Fibroblast of skin of abdomen (primary cell): ENCODE data around the gene CDC42BPA. TPM values are rescaled to one million over a fixed set of nuclear protein-coding genes. Genes with fewer than 3 reads are reported as not detected.
"Not testable (repeated sequence)": the region's sequence is repeated elsewhere in the genome, so short reads cannot be mapped to it uniquely, and the experiment has no call there.

Source experiments
- DNase-seq: peaks from one replicate; pipeline ENCODE4 v3.0.0-alpha.2; 2013
- polyA plus RNA-seq, 2 experiments: library from polyadenylated mRNA; unstranded; fragments of 120-200 nt; gene quantifications; one replicate each; pipeline ENCODE4 v1.2.1, GENCODE V29; 2013; ENCODE audit not compliant: insufficient read length in 2 of 2

CDC42BPA gene, protein sequence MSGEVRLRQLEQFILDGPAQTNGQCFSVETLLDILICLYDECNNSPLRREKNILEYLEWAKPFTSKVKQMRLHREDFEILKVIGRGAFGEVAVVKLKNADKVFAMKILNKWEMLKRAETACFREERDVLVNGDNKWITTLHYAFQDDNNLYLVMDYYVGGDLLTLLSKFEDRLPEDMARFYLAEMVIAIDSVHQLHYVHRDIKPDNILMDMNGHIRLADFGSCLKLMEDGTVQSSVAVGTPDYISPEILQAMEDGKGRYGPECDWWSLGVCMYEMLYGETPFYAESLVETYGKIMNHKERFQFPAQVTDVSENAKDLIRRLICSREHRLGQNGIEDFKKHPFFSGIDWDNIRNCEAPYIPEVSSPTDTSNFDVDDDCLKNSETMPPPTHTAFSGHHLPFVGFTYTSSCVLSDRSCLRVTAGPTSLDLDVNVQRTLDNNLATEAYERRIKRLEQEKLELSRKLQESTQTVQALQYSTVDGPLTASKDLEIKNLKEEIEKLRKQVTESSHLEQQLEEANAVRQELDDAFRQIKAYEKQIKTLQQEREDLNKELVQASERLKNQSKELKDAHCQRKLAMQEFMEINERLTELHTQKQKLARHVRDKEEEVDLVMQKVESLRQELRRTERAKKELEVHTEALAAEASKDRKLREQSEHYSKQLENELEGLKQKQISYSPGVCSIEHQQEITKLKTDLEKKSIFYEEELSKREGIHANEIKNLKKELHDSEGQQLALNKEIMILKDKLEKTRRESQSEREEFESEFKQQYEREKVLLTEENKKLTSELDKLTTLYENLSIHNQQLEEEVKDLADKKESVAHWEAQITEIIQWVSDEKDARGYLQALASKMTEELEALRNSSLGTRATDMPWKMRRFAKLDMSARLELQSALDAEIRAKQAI (N-terminal part only)
- polyA plus RNA-seq (2013, experiment 1 of 2; ENCODE audit: insufficient read length), result 37.2 TPM
- polyA plus RNA-seq (2013, experiment 2 of 2; ENCODE audit: insufficient read length), result 34.6 TPM

DNA sequence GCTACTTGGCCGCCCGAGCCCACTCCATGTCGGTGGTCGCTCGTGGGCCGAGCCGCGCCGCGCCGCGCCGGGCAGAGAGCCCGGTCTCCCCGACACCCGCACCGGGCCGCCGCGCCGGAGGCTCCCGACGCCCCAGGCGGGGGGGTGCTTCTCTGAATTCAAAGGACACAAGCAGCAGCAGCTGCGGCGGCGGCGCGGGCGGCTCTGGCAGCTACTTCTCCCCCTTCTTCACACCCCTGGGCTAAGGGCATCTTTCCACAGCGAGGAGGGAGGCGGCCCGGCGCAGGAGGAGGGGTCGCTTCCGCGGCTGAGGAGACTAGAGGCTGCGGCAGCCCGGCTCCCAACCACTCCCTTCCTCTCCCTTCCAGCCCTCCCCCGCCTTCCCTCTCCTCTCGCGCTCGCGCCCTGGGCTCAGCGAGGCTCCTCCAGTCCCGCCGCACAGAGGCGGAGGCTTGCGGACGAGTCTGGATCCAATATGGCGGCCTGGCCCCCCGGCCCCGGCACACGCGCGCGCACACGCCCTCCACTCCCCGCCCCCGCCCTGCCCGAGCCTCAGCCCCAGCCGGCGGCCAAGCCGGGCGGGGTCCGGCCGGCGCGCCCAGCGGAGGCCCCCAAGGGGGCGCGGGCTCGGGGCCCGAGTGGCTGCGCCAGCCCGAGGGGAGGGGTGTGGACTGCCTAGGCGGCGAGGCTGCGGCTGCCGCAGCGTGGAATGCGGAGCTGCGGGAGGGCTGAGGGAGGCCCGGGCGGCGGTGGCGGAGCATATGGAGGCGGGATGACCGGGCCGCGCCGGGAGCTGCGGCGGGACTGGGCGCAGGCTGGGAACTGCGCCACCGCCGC, at the start of gene CDC42BPA:
TSS of gene CDC42BPA (minus strand) at position 477 of the 837 bp plus-strand sequence. CDS start 1,310 bp downstream, outside the sequence.
- peak; percentile 94 for DNase-seq

DNA sequence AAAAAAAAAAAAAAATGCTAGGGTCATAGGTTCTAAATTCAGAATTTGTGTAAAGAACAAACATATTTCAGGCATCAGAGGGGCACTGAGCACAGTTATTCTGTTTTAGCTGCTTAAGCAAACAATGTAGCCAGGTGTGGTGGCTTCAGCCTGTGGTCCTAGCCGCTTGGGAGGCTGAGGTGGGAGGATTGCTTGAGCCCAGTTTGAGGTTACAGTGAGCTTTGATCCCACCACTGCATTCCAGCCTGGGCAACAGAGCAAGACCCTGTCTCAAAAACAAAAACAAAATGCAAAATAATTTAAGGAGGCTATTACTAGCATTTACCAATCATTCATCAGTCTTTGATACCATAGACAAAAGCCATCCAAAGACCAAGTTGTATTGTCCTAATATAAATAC, 49.7 kb upstream of the CDC42BPA start:
- no peak for DNase-seq

DNA sequence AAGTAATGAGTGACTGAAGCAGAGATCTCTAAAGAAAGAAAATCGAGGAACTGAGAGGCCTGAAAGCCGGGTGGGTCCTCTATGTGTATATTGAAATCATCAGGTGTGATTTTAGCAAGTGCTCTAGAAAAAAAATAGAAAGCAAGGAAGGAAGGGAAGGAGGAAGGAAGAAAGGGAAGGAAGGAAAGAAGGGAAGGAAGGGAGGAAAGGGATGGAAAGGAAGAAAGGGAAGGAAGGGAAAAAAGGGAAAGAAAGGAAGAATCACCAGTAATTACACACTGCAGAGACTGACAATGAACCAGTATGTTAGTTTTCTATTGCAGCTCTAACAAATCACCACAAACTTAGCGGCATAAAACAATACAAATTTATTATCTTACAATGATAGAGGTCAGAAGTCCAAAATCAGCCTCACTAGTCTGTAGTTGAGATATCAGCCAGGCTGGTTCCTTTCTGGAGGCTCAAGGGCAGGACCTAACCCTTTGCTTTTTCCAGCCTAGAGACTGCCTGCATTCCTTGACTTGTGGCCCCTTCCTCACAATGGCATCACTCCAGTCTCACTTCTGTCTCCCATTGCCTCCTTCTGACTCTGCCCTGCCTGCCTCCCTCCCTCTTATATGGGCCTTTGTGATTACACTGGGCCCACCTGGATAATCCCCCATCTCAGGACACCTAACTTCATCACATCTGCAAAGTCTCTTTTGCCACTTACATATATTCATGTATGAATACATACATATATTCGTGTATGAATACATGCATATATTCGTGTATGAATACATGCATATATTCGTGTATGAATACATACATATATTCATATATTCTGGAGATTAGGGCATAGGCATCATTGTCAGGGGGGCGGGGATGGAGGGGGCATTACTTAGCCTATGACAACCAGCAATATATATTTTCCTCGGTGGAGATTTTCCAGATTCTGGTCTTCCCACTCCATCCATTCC, 47.5 kb upstream of the CDC42BPA start:
- no peak for DNase-seq

DNA sequence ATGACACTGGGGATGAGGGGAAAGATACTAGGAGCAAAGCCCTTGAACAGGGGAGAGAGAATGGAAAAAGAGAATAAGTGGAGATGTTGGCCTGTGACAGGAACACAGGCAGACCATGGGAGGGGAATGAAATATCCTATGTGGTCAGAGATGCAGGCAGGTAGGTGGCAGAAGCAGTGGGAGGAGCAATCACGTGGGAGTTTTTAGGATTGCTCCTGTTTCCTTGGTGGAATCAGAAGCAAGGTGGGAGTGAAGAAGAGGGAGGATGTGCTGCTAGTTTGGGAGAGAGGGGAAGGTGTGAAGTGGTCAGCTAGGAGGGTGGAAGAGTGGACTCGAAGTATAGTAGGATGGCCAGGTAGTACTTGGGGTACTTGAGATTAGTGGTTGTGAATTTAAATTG, 46.4 kb upstream of the CDC42BPA start:
- DNase-seq, result no peak

DNA sequence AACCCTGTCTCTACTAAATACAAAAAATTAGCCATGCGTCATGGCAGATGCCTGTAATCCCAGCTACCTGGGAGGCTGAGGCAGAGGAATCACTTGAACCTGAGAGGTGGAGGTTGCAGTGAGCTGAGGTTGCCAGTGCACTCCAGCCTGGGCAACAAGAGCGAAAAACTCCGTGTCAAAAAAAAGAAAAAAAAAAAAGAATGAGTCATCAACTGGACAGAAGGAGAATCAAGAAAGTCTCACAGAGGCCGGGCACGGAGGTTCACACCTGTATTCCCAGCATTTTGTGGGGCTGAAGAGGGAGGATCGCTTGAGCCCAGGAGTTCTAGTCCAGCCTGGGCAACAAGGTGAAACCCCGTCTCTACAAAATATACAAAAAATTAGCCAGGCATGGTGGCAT, 45.5 kb upstream of the CDC42BPA start:
- DNase-seq, result no peak

DNA sequence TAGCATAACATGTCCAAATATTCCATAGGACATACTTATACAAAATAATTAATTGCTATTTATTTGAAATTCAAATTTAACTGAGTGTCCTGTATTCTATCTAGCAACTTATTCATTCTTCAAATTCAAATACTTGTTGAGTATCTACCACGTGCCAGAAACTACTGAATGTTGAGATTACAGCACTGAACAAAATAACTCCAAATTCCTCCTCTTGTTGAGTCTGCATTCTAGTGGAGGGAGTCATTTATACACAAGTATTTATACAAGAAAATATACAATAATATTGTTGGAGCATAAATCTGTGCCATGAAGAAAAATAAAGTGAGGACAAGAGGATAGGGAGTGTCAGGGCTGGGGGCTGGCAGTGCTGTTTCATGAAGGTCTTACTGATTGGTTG, 43.7 kb upstream of the CDC42BPA start:
- DNase-seq, result no peak

DNA sequence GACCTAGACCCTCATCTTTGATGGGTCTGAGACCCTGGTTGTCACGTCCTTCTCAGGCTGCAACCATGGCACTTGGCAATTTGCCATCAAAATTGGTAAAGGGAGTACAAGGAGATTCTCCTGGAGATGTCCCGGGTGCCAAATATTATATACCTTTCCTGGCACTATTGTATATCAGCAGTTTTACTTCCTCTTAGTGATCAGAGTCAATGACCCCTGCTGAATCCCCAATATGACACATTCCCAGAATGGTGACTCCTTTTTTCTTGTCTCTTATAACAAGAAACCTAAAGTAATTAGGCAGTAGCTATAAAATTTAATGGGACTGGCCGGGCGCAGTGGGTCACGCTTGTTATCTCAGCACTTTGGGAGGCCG, 39.6 kb upstream of the CDC42BPA start:
- DNase-seq, result no peak

DNA sequence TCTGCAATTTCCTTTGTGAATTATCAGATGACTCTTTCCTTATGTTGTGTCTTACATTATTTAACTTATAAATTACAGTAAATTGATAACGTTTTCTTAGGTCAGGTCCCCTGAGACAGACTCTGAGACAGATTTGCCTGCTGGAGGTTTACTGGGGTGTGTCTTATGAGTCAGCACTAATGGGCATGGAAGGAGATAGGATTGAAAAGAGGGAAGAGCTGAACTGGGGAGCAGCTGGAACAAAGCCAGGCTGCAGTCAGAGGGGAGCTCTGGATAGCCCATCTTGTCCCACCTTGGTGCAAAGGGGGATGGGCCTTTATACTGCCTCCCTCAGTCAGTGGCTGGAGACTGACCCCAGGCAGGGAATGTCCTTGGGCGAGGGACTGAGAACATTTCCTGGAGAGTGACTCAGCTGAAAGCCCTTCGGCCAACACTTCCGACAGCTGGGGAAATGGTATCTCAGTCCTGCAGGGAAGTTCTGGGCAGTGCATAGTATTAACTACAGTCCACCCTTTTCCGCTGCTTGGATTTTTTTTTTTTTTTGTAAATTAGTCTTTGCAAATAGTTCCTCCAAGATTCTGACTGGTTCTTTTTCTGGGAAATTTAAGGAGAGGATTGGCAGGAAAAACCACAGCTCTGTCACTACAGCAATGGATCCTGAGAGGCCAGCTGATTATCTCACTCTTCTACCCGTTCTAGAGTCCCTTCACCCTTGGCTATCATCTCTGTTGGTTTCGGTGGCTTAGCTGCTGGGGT, 39.1 kb upstream of the CDC42BPA start:
- DNase-seq, result peak; percentile 78

DNA sequence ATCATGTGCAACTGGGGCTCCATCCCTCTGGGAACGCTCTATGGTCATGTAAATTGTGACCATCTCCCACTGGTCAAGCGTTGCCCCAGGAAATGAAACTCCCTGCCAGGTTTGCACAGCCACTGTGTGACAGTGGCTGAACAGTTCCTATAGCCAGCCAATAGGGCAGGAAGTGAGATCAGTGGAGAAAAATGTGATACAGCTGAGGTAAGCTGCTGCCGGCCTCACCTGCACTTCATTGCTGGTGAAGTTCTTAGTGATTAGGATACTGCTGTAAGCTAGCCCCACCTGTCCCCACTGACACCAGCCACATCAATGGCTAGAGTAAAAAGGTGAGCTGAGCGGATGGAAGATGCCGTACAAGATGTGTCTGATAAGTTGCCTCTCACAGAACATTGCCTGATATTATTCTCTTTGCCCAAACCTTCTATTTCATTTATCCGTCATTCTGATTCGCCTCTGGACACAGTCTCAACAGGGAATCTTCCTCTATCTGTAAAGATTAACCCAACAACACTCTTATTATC, 38.4 kb upstream of the CDC42BPA start:
- DNase-seq, result no peak

DNA sequence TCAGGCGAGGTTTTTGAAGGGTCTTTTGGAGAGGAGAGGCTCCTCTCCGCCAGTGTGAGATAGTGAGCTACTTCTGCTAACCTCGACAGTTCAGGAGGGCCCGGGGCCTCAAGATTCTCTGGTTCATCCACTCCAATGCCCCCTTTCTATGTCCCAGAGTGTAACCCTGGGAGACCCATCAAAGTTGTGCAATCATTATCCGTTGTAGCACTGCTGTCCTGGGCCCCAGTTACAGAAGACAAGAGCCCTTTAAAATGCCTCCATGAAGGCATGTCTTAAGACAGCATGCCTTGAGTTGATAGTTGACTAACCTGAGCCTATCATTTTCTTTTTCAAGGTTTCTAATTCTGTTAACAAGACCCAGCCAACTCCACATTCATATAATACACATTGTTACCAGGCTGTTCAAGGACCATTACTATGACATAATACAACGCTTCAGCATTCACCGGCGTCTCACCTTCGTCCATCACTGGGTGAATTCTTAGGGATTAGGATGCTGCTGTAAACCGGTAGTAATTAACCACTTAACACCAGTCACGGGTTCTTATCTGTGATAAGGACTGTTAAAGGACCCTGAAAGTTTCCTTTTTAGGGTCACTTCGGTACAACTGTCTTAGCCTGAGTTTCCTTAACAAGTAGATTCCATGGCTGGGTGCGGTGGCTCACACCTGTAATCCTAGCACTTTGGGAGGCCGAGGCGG, 37.4 kb upstream of the CDC42BPA start:
- no peak for DNase-seq

DNA sequence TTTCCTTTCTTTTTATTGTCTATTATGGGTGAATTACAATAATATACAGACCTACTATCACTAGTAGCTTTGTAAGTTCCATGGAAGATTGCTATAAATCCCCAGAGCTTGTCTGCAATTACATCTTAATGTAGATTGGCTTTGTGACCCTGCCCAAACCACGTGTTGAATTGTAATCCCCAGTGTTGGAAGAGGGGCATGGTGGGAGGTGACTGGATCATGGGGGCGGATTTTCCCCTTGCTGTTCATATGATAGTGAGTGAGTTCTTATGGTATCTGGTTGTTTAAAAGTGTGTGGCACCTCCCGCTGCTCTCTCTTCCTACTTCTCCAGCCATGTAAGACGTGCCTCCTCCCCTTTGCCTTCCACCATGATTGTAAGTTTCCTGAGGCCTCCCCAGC, 34.9 kb upstream of the CDC42BPA start:
- no peak for DNase-seq

DNA sequence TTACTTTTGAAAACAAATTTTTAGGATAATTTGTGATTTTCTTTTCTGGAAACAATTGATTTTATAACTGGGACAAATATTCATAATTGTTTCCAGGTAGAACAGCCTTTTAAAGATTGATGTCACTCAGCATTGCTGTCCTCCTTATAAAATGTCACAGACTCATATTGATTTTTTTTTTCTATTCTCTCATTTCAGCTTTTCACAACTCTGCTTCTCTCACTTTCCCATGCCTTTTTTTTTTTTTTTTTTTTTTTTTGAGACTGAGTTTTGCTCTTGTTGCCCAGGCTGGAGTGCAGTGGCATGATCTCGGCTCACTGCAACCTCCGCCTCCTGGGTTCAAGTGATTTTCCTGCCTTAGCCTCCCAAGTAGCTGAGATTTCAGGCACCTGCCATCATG, 33.9 kb upstream of the CDC42BPA start:
- not testable (repeated sequence) for DNase-seq

DNA sequence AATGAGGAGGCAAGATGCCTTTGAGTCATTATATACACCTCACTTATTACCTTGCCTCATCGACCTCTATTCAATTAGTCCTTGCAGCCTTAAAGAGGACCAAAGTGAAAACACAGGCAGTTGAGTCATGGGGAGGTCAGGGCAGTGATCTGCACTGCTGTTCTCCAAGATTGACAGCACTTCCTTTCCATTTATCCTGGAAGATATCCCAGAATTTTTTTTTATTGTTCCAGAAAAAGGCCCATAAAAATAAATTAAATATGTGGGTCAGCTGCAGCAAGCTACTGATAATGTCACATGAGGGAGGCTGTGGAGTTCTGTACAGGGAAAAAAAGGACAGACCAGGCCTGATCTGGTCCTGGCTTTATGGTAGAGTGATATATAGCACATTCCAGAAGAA, 33.2 kb upstream of the CDC42BPA start:
- DNase-seq, result peak; percentile 52

DNA sequence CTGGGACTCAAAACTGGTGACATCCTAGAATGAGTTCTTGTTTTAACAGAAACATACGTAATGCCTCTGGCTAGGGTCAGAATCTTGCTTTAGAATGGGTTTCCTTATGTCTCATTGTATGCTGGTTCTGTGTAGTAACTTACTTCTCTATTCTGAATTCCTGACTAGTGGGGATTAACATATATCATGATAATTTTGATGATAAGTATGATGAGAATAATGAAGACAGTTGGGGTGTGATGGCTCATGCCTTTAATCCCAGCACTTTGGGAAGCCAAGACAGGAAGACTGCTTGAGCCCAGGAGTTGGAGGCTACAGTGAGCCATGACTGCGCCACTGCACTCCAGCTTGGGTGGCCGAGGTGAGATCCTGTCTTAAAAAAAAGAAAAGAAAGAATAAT, 31.7 kb upstream of the CDC42BPA start:
- DNase-seq, result no peak

DNA sequence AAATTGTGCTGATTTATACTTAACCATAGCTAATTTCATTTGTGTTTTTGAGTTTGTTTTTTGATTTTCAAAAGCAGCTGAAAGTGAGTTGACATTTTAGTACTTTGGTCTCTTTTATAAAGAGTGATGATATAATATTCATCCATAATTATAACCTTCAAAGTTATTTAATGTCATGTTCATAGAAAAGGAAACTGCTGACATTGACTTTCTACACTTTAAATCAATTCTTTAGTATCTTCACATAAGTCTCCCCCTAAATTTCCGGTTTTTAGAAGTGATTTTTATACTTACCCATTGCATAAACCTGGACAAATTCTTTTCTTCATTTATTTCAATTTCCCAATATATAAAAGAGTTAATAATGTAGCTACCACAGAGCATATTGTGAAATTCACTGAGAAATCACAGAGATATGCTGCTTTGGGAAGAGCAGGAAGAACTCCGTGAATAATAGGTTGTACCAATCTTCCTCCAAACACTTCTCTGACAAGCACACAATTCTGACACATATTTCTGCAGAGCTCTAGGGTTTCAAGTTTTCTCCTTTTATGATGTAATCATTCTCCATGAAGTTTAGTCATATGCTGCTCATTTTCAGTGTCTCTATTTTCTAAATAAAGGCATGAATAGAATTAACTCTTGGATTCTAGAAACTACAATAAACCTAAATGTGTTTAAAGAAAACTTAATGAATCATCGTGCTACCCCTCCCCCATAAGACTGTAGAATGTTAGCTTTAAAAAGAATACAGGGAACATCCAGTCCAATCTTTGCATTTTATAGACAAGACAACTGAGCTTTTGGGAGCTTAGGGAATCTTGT, 25.6 kb upstream of the CDC42BPA start:
- DNase-seq, result peak; percentile 95

DNA sequence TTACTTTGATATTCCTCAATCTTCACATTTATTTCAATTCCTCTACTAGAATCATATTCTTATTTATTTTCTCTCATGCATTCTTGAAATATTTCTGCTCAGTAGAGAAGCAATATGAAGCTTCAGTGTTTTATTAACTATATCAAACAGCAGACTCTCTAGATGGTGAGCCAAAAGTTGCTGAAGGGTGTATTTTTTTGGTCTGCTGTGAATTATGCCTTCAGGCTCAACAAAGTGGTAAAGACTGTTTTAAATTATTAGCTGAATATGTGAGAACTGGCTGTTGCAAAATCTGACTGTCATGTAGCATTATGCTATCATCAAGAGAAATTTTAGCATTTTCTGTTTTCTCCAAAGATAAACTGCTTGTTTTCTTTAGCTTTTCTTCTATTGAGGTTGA, 24.9 kb upstream of the CDC42BPA start:
- DNase-seq, result peak; percentile 69

DNA sequence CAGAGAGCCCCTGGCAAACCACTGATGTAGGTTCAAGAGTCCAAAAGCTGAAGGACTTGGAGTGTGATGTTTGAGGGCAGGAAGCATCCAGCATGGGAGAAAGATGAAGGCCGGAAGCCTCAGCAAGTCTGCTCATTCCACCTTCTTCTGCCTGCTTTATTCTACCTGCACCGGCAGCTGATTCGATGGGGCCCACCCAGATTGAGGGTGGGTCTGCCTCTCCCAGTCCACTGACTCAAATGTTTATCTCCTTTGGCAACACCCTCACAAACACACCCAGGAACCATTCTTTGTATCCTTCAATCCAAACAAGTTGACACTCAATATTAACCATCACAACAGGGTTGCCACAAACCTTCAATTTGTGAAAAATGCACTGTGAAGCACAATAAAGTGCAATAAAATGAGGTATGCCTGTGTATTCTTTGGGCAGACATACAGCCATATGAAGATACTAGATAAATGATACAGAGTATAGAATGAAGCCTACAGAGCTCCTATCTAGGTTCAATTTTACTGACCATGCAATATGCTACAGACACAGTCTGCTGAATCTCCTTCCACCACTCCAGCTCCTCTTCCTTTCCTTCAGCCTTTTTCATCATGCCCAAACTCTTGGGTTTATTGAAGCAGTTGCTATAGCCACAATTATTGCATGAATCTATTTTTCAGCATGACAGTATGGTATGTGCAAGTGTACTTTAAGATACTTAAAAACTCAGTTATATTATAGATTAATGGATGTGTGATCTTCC, 24.0 kb upstream of the CDC42BPA start:
- DNase-seq, result no peak

DNA sequence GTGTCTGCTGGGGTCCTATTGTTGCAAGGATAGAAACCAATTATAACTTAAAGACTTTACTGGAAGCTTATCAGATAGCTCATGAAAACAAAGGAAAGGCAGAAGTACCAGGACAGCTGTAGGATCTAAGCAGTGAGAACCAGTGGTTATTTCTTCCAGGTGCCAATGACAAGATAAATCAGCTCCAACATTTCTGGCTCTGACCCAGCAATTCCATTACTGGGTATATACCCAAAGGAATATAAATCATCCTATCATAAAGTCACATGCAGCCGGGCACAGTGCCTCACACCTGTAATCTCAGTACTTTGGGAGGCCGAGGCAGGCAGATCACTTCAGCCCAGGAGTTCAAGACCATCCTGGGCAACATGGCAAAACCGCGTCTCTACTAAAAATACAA, 17.8 kb upstream of the CDC42BPA start:
- not testable (repeated sequence) for DNase-seq
